Fibroblast of upper back skin (primary cell): ENCODE results near the gene SSTR5.

Experiments used
- DNase-seq: peaks from one replicate; pipeline ENCODE4 v3.0.0-alpha.2; 2013

The SSTR5 gene

DNA sequence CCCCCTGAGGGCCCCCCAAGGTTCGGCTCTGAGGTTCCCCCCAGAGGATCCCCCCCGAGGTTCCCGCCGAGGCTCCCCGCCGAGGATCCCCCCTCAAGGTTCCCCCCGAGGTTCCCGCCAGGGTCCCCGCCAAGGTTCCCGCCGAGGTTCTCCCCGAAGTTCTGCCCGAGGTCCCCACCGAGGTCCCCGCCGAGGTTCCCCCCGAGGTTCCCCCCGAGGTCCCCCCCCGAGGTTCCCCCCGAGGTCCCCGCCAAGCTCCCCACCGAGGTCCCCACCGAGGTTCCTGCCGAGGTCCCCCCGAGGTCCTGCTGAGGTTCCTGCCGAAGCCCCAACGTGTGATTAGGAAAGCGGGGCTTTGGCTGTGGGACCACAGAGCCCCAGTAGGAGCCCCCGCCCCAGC, 32.2 kb upstream of the SSTR5 start:
- DNase-seq: no peak

DNA sequence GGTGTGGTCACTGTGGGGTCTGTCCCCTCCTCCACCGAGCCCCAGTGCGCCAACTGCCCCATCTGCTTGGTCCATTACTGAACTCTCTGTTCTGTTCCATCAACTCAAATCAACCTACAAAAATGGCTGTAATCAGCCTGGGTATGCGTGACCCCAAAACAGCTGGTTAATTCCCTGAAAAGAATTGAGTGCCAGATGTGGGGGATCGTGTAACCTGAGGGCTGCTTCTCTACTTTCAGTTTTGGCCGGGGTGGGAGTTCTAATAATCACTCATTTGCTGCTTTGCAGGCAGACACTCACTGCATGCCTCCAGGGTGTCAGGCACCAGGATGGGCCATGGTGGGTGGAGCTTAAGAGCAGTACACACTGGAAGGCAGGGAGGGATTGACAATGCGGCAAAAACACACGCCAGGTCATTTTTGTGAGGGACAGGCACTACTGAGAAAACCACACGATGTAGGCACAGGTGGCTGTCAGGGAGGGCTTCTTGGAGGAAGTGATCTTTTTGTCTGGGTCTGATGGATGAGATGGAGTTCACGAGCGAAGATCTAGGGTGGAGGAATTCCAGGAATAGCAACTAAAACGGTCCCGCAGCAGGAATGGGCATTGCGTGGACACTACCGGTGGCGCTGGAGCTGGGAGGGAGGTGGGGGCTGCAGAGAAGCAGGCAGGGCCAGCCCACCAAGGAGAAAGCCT, 30.4 kb upstream of the SSTR5 start:
- no peak for DNase-seq

- no peak for DNase-seq
Measured at GRCh38 chr16:1042866-1043265, 29.7 kb upstream of the SSTR5 start.

GRCh38 chr16:1043881-1044451, 28.6 kb upstream of the SSTR5 start:
- no peak for DNase-seq

DNA sequence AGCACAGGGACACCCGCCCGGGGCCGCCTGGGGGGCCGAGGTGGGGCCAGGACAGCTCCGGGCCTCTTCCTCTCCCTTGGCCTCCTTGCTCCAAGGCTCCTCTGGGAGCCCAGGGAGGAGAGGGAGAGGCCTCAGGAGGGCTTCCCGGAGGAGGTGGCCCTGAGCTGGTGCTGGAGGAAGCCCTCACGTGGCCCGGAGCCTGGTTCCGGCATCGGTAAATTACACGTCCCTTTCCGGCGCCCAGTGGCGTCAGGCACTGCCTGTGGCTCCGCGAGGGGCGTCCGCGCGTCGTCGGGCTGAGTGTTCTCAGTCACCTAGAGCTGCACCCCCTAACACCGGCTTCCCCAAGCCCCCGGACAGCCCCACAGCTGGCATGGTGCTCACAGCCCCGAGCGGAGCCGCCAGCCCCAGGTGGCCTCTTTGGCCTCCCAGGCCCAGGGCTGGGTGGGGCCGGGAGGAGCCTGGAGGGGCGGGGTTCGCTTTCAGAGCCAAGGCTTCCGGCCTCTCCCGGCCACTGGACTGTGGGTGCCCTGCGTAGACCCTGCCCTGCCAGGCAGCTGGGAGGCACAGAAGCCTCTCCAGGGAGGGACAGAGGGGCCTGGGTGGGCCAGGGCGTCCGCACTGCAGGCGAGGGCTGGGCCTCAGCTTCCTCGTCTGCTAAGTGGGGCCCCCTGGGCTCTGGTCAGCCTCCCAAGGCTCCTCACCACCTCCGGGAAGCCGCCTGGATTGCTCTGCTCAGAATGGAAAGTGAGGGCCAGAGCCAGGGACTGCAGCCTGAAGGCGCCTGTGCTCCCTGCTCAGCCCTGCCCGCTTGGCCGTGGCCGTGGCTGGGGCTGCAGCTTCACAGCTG, 27.9 kb upstream of the SSTR5 start:
- no peak for DNase-seq

GRCh38 chr16:1045310-1045992, 27.1 kb upstream of the SSTR5 start:
- DNase-seq: no peak

GRCh38 chr16:1045993-1046911, 26.3 kb upstream of the SSTR5 start:
- DNase-seq: no peak

DNA sequence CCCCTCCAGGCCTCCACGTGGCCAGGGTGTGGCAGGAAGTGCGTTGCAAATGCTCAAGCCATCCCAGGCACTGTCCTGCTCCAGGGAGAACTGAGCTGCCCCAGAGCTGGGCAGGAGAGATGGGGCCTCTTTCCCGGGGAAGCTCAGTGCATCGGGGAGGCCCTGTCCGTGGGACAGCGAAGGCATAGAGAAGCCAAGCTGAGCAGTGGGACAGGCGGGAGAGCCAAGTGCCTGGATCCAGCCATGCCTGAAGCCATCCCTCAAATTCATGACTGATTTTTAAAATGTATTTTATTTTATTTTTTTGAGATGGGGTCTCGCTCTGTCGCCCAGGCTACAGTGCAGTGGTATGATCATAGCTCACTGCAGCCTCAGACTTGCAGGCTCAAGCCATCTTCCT, 25.4 kb upstream of the SSTR5 start:
- DNase-seq: no peak

GRCh38 chr16:1047801-1048200, 24.7 kb upstream of the SSTR5 start:
- no peak for DNase-seq

- peak; percentile 36 for DNase-seq
Measured at GRCh38 chr16:1048442-1049112, 24.0 kb upstream of the SSTR5 start.

- no peak for DNase-seq
Measured at GRCh38 chr16:1049113-1049975, 23.2 kb upstream of the SSTR5 start.

- no peak for DNase-seq
Measured at GRCh38 chr16:1049976-1050247, 22.6 kb upstream of the SSTR5 start.

- DNase-seq: no peak
Measured at GRCh38 chr16:1050516-1050915, 22.0 kb upstream of the SSTR5 start.

DNA sequence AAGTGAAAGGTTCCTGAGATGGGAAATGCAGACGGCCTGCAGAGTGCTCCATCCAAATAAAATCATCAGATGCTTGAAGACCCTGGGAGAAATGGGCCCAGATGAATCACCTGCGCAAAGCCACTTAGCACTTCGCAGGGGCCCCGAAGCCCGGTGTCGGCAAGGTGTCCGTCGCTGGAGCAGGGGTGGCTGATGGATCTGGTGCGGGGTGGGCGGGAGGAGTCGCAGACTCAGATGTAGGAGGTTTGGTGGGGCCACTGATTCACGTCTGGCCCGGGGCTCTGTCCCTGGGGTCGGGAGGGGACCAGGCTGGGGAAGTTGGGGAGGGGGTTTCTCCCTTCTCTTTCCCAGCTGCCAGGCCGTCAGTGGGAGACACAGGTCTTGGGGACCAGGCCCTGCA, 21.6 kb upstream of the SSTR5 start:
- no peak for DNase-seq

- no peak for DNase-seq
Measured at GRCh38 chr16:1051446-1051845, 21.1 kb upstream of the SSTR5 start.

DNA sequence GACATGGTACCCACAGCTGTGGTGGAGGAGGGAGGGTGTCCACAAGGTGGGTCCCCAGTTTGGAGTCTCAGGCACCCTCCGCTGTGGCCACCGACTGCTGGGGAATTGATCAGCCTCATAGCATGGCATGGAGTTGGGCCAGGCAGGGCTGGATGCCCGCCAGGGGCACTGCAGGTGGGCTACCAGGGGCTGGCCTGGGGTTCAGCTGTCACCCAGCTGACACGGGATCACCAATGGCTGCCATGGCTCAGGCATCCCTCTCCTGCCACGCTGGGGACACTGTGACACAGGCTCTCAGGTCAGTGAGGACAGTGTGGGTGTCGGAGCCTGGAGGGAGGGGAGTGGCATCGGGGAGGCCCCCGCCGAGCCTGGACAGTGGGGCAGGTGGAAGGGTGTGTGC, 19.8 kb upstream of the SSTR5 start:
- no peak for DNase-seq

DNA sequence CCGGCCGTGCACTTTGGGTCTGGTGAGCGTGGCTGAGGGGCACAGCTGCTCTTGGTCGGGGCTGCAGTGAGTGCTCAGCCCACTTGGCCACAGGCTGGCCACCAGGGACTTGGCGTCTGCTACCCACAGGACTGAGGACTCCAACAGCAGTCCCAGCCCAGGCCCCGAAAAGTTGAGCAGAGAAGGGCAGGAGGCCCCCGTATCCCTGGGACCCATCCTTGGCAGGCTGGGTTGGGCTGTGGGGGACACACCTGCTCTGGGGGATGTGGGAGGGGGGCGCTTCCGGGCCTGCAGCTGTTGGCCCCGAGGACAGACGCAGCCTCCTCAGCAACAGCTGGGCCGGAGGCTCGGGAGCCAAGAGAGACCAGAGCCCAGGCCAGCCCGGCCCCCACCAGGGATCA, 19.4 kb upstream of the SSTR5 start:
- DNase-seq: no peak

DNA sequence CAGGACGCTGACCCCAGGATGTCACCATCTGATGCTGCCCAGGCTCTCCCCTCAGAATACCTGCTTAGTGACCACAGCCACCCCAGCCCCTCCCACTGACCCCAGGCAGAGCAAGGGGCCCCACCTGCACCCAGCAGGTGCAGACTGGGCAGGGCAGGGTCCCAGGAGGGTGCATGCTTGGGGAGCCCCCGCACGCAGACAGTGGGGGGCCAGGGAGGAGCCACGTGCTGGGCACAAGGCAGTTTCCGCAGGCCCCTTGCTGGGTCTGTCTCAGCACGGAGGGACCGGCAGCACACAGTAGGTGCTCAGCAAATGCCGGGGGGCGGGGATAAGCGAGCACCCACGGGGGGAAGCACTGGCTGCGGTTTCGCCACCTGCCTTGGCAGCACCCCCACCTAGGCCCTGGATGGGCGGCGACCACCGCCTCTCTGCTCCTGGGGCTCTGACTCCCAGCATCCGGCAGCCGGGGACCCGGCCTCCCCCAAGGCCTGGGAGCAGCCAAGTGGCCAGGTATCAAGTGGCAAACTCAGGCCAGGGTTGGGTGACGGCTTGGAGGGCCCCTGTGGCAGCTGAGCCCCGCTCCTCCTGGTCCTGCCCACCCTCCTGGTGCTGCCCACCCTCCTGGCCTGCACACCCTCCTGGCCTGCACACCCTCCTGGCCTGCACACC, 18.7 kb upstream of the SSTR5 start:
- DNase-seq: no peak

DNA sequence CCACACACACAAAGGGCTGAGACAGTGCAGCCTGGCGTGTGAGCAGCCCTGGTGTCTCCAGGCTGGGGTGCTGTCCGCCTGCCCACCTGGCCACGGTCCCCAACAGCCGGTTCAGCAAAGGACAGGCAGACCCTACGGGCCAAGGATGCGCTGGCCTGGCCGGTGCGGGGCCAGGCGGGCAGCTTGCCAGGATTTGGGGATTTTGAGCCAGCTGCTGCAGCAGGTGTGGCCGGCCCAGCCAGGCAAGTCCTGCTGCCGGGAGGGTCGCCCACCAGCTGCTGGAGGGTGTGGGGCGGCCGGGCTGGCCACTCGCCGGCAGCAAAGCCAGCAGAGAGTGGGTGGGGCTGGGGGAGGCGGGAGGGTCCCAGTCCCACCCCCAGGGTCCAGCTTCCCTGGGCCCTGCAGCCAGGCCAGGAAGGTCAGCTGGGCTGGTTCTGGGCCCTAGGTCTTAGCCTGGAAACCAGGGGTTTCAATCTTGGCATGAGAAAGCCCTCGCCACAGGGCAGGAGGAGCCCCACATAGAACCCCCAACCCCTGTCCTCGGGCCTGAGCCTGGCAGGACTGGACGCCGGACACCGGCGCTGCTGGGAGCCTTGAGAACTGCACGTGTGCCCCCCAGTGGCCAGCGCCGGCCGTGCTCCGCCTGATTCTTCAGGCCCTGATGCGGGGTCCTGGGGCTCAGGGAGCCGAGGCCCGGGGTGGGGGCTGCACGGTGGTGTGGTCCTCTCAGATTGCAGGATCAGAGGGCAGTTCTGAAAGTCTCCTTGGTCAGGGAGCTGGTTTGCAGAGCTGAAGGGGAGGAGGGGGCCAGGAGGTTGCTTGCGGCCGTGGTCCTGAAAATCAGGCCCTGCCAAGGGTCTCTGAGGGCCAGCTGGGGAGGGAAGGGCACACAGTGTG, 17.6 kb upstream of the SSTR5 start:
- peak; percentile 35 for DNase-seq

GRCh38 chr16:1055557-1055924, 17.0 kb upstream of the SSTR5 start:
- DNase-seq: no peak
